Measurements from ENCODE around the gene CPNE1. TPM values are rescaled to one million over a fixed set of nuclear protein-coding genes. Genes with fewer than 3 reads are reported as not detected.

Gene CPNE1
- total and polyA plus RNA-seq, 10 of the 15 experiments (the other 5 are each of a cell fraction or from before 2014, with no cell fraction given), result 84.9 to 209 (median 146) TPM

GRCh38 chr20:35648836-35649235, 15.9 kb downstream of the CPNE1 start (continued):
- no peak for TF ChIP-seq RAD51 (IDR thresholded peaks at IDR 0.05)

- in situ Hi-C loops (cut with MboI) (no loop called here), intact Hi-C loops (cut with micrococcal nuclease; ENCODE audit: unreplicated experiment) (no loop called here)
- H3K36me3 ChIP-seq (ENCODE audit: control insufficient read depth in 2 of 2, insufficient read depth in 2 of 2, low read length in 1 of 2), result 0 out of 4 replicates have a peak, but pooled peaks cover 0 to 7% of the 10 kb centered on the region in 2 experiments
- no peak overlapping the region for H3K4me2 ChIP-seq (ENCODE audit: control insufficient read depth, insufficient read depth)
- no peak overlapping the region for H3K4me3 ChIP-seq
- ChIA-PET SMC1A (ENCODE audit: uncharacterized antibody, unreplicated experiment) (no interaction called here), POLR2A (interaction anchor here (0.8 kb wide), 1 partner anchor 22 kb away, joined by 3 read pairs; no protein-coding TSS in a partner anchor), RAD21 (ENCODE audit: unreplicated experiment) (no interaction called here), CTCF (interaction anchor here (0.6 to 1.1 kb wide), 3 partner anchors 16 to 28 kb away, joined by 3 to 4 read pairs (median 3); no protein-coding TSS in a partner anchor)
- no TSS peak for BruUV-seq (replicated peaks)
- TF ChIP-seq NFYB (IDR thresholded peaks at IDR 0.05; ENCODE audit: insufficient read depth, low read depth, low read length) (no peak), ZZZ3 (IDR thresholded peaks at IDR 0.05; ENCODE audit: control insufficient read depth, insufficient read length, low read depth) (no peak), RB1 (IDR thresholded peaks at IDR 0.05; ENCODE audit: borderline replicate concordance) (no peak), PAX8 (IDR thresholded peaks at IDR 0.05) (no peak), EZH2 (IDR thresholded peaks at IDR 0.05; ENCODE audit: borderline replicate concordance, control insufficient read depth, low read depth, low read length) (no peak), SMARCA5 (IDR thresholded peaks at IDR 0.05) (no peak), CHD4 (IDR thresholded peaks at IDR 0.05) (no peak), POU2F2 (IDR thresholded peaks at IDR 0.05; ENCODE audit: borderline replicate concordance, low read depth, low read length) (no peak)
- no peak for DNase-seq (ENCODE audit: low read depth, low spot score)
- H3K27ac ChIP-seq (ENCODE audit: control insufficient read depth, insufficient read depth), result no peak overlapping the region
- no peaks in the 10 kb centered on the region; the same call in 1 of the 2 replicates for H4K20me1 ChIP-seq (ENCODE audit: control insufficient read depth, insufficient read depth)
- no peaks in the 10 kb centered on the region for H3K9me3 ChIP-seq (replicated peaks; ENCODE audit: control insufficient read depth, insufficient read depth, low read length)
- peaks cover 11% of the 10 kb centered on the region for H3K79me2 ChIP-seq (ENCODE audit: control insufficient read depth, insufficient read depth, low read length)
- 71% methylated on average over 2 of the region's 2 CpGs for WGBS (ENCODE audit: insufficient coverage, insufficient replicate concordance, low lambda C conversion rate, missing lambda C conversion rate)
- no peaks in the 10 kb centered on the region for H3K4me1 ChIP-seq (ENCODE audit: control insufficient read depth, insufficient read depth, low read length)
- no peak for FAIRE-seq
- H2AFZ ChIP-seq (ENCODE audit: control insufficient read depth, low read depth, low read length), result no peak overlapping the region
- no peak for ATAC-seq
- no peak overlapping the region for H3K9ac ChIP-seq (ENCODE audit: control insufficient read depth, insufficient read depth, low read length)
- H3K27me3 ChIP-seq (replicated peaks in 1 of 2; ENCODE audit: control insufficient read depth in 2 of 2, insufficient read depth in 2 of 2, low read length in 1 of 2), result no peaks in the 10 kb centered on the region
Measured at GRCh38 chr20:35644806-35645205, 19.9 kb downstream of the CPNE1 start.

Measured in GM12878 (cell line).